Activated T-cell treated with anti-CD3 and anti-CD28 coated beads for 48 hours (primary cell): ENCODE data around the gene SH3GL3.

Source experiments
- DNase-seq: peaks from one replicate; pipeline ENCODE4 v3.0.0-alpha.2; 2020; ENCODE audit warnings: low read depth

The SH3GL3 gene

GRCh38 chr15:83570756-83571155 lies 123.6 kb downstream of the SH3GL3 start:
- no peak for DNase-seq

- DNase-seq = no peak
Measured at GRCh38 chr15:83571820-83572707, 124.9 kb downstream of the SH3GL3 start.

GRCh38 chr15:83574345-83574744 lies 127.2 kb downstream of the SH3GL3 start:
- DNase-seq = no peak

GRCh38 chr15:83578691-83579090 lies 131.6 kb downstream of the SH3GL3 start:
- no peak for DNase-seq

GRCh38 chr15:83581381-83581780 lies 134.2 kb downstream of the SH3GL3 start:
- DNase-seq = no peak

- no peak for DNase-seq
Measured at GRCh38 chr15:83582381-83582780, 135.2 kb downstream of the SH3GL3 start.

- no peak for DNase-seq
Measured at GRCh38 chr15:83585601-83586335, 138.6 kb downstream of the SH3GL3 start.

GRCh38 chr15:83587091-83587490 lies 139.9 kb downstream of the SH3GL3 start:
- DNase-seq = no peak

- no peak for DNase-seq
Measured at GRCh38 chr15:83588441-83588840, 141.3 kb downstream of the SH3GL3 start.

GRCh38 chr15:83592370-83593040 lies 145.4 kb downstream of the SH3GL3 start:
- DNase-seq = no peak

GRCh38 chr15:83595191-83595590 lies 148.1 kb downstream of the SH3GL3 start:
- DNase-seq = no peak

- DNase-seq = no peak
Measured at GRCh38 chr15:83598031-83598430, 150.9 kb downstream of the SH3GL3 start.

GRCh38 chr15:83602021-83602420 lies 154.9 kb downstream of the SH3GL3 start:
- no peak for DNase-seq

- no peak for DNase-seq
Measured at GRCh38 chr15:83604549-83604948, 157.4 kb downstream of the SH3GL3 start.

GRCh38 chr15:83605111-83605945 lies 158.2 kb downstream of the SH3GL3 start:
- no peak for DNase-seq

- DNase-seq = no peak
Measured at GRCh38 chr15:83610132-83610531, 163.0 kb downstream of the SH3GL3 start.

GRCh38 chr15:83610901-83611685 lies 164.0 kb downstream of the SH3GL3 start:
- no peak for DNase-seq

GRCh38 chr15:83612226-83612625 lies 165.1 kb downstream of the SH3GL3 start:
- DNase-seq = no peak

- no peak for DNase-seq
Measured at GRCh38 chr15:83612898-83613635, 165.9 kb downstream of the SH3GL3 start.

GRCh38 chr15:83613714-83614113 lies 166.6 kb downstream of the SH3GL3 start:
- no peak for DNase-seq
